ENCODE results near the gene BIRC2.
"Not testable (repeated sequence)": the region's sequence is repeated elsewhere in the genome, so short reads cannot be mapped to it uniquely, and the experiment has no call there.

The BIRC2 gene

GRCh38 chr11:102374633-102375424 lies 27.8 kb downstream of the BIRC2 start:
- in situ Hi-C loops (cut with HindIII; ENCODE audit: low sequenced_read_pairs) = not testable (repeated sequence)

DNA sequence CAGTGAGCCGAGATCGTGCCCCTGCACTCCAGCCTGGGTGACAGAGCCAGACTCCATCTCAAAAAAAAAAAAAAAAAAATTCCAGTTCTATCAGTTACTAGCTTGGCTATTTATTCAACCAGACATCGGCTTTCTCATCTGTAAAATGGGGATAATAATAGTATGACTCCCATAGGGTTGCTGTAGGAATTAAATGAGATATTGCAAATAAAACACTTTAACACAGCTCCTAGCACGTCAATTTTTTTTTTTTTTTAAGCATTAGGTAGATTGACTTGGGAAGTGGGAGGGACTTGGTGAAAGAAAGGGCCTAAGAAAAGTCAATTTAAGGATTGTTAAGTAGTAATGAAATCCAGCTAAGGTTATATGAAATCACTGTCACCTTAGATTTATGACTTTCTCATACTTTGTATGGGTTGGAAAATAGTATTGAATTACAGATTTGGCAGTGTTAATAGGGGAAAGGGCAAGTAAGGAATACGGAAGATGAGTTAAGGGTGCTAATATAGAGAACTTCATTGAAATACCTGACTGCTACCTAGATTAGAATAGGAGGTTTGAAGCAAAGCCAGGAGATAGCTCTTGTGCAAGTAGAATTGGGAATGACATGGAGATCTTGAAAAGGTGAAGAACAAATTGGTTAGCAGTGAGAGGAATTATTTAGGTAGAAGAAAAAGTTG lies 28.8 kb downstream of the BIRC2 start:
- in situ Hi-C loops (cut with HindIII; ENCODE audit: low sequenced_read_pairs) = no loop called here

DNA sequence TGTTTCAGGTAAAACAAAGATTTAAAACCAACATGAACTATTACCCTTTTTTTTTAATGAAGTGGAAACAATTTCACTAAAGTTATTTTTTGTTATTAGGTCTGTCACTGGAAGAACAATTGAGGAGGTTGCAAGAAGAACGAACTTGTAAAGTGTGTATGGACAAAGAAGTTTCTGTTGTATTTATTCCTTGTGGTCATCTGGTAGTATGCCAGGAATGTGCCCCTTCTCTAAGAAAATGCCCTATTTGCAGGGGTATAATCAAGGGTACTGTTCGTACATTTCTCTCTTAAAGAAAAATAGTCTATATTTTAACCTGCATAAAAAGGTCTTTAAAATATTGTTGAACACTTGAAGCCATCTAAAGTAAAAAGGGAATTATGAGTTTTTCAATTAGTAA lies 30.9 kb downstream of the BIRC2 start:
- in situ Hi-C loops (cut with HindIII; ENCODE audit: low sequenced_read_pairs) = no loop called here

GRCh38 chr11:102378818-102379217 lies 31.8 kb downstream of the BIRC2 start:
- in situ Hi-C loops (cut with HindIII; ENCODE audit: low sequenced_read_pairs) = no loop called here

DNA sequence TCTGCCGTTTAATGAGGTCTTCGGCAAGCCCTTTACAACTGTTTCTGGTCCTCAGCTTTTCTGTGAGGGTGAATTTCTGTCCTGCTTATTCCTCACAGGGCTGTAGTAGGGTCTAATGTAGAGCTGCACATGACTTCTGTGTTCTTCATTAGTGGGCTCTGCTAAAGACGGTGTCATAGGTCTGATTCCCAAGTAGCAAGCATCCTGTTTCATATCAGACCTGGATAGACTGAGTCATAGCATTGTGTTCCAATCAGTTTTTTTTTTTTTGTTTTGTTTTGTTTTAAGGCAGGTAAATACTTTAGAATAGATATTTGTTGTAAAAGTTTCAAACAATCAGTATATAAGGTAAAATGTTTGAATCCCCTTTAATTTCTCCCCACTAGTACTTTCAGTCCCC lies 35.4 kb downstream of the BIRC2 start:
- in situ Hi-C loops (cut with HindIII; ENCODE audit: low sequenced_read_pairs) = no loop called here

GRCh38 chr11:102383839-102384238 lies 36.8 kb downstream of the BIRC2 start:
- in situ Hi-C loops (cut with HindIII; ENCODE audit: low sequenced_read_pairs) = no loop called here

- in situ Hi-C loops (cut with HindIII; ENCODE audit: low sequenced_read_pairs) = no loop called here
These were observed 37.5 kb downstream of the BIRC2 start for GRCh38 chr11:102384419-102385079.

DNA sequence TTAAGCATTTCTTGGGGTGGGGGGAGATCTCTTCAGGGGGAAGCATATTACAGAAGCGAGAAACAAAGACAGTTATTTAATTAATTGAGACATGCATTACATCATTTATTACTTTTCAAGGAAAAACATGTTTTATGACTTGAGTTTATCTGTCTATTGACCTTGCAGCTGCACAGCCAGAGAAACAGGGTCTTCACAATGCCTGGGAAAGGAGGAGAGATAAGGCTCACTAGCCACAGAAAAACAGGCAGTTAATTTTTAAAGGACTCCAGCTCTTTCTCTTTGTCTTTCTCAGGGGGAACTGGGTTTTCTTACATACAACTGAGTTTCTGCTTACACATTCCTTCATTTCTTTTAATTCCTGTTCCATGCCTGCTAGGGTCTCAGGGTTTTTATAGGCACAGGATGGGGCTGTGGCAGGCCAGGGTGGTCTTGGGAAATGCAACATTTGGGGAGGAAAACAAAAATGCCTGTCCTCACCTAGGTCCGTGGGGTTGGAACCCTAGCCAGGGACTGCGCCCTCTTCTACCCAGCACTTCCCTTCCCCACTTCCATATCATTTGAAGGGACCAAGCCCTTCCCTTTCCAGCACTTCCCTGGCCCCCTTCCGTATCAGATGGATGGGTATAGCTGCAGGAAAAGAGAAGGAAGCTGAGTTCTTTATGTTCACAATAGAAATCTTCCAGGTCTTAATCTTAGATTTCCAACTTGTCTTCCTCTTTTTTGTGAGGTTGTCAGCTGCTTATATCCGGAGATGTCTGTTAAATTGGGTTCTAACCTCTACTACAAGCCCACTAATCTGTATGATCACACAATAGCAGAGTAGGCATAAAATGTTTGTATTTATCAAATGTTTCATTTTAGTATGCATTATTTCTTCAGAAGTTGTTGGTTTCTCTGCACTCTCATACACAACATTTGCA lies 38.3 kb downstream of the BIRC2 start:
- in situ Hi-C loops (cut with HindIII; ENCODE audit: low sequenced_read_pairs) = no loop called here

DNA sequence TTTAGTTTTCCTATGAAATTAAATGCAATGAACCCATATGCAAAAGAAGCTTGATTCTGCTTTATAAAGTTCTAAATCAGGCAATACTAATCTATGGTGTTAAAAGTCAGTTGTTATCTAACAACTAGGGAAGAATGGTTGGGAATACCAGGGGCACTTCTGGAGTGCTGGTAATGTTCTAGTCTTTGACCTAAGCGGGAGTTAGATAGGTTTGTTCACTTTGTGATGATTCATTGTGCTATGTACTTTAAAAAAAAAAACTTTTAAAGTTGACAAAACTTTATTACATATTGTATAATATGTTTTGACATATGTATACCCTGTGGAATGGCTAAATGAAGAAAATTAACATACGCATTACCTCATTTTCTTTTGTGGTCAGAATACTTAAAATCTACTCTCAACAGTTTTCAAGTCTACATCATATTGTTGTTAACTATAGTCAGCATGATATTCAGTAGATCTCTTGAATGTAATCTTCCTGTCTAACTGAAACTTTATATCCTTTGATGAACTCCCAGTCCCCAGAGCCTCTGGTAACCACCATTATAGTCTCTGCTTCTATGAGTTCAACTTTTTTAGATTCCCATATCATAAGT lies 39.2 kb downstream of the BIRC2 start:
- in situ Hi-C loops (cut with HindIII; ENCODE audit: low sequenced_read_pairs) = no loop called here

- in situ Hi-C loops (cut with HindIII; ENCODE audit: low sequenced_read_pairs) = no loop called here
These were observed 40.2 kb downstream of the BIRC2 start for GRCh38 chr11:102387043-102387781.

GRCh38 chr11:102389253-102389652 lies 42.2 kb downstream of the BIRC2 start:
- in situ Hi-C loops (cut with HindIII; ENCODE audit: low sequenced_read_pairs) = no loop called here

DNA sequence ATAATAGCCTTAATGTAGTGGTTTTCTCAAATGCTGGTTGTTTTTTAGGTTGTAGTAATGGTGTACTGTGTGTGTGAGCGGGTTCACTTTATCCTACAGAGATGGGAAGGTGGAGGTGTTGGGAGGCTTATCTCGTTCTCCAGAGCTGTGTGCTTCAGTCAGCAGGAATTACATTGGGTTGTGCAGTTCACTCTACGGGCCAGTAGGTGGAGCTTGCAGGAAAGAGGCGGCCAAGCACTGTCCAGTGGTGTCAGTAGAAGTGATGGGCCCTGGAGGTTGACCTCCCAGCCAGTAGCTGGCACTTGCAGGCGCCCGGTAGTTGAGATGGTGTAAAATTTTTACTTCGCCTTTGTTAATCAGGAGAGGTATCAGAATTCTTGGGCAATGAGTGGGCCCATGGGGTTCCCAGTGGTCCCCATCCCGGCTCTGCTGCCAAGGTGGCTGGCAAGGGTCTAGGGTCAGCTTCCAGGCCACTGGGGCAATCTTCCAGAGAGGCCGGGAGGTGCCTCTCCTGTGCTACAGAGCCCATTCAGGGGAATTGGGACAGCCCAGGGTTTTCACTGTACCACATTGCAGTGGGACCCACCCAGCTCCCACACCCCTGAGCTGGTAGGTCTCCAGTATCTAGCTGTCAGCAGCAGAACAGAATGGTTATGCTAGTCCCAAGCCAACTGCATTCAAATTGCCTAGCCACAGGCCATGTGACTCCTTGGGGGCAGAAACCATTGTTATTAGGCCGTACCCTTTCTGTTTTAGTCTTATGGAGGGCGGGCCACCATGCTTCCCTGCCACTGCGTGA lies 43.9 kb downstream of the BIRC2 start:
- in situ Hi-C loops (cut with HindIII; ENCODE audit: low sequenced_read_pairs) = no loop called here

- in situ Hi-C loops (cut with HindIII; ENCODE audit: low sequenced_read_pairs) = no loop called here
These were observed 44.7 kb downstream of the BIRC2 start for GRCh38 chr11:102391549-102392237.

GRCh38 chr11:102393272-102393730 lies 46.3 kb downstream of the BIRC2 start:
- in situ Hi-C loops (cut with HindIII; ENCODE audit: low sequenced_read_pairs) = no loop called here

DNA sequence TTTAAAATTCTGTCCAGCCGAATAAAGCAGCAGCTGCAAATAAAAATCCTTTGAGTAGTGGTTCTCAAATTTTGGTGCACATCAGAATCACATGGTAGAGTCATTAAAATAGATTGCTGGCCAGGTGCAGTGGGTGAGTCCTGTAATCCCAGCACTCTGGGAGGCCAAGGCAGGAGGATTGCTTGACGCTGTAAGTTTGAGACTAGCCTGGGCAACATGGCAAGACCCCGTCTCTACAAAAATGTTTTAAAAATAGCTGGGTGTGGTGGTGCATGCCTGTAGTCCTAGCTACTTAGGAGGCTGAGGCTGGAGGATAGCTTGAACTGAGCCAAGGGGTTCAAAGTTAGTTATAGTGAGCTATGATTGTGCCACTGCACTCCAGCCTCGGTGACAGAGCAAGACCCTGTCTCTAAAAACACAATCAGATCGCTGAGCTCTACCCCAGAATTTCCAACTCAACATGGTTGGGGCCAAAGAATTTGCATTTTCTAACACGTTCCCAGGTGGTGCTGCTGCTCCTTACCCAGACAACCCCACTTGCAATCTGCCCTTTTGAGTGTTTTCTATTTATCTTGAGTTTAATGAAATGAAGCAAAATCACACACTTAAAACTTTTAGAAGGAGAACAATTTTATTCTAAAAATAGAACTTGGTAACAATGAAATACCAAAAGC lies 48.8 kb downstream of the BIRC2 start:
- in situ Hi-C loops (cut with HindIII; ENCODE audit: low sequenced_read_pairs) = no loop called here

DNA sequence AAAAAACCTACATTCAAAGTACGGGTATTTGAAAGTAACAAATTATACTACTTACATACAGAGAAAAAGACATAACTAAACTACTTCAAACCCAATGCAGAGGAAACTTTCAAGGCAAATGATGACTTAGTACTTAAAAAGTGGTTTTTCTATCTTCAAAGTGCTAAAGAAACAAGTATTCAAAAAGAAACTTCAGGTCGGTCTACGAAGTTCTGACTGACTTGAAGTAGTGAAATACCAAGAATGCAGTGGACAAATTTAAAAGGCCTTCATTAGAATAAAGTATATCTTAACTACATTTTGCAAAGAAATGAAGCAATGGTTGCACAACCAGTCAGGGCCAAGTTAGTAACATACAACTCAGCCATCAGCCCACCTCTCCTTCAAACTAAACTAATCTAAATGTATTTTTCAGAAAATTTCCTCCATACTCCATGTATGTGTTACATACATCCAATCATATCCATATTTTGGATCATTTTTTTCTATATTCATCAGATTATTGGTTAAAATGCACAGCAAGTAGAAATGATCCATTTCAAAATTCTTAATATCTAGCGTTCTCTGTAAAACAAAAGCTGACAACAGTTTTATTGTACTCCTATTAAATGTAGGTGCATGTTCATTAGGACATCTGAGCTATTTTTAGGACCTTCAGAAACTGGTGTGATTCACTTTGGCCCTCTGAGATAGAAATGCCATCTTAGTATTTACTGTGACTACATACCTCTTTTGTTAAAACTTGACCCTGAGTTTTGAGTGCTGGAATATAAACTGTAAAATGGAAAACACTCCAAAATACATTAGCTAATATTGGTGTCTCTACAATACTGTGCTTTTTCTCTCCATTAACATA lies 49.9 kb downstream of the BIRC2 start:
- in situ Hi-C loops (cut with HindIII; ENCODE audit: low sequenced_read_pairs) = no loop called here

GRCh38 chr11:102398297-102398696 lies 51.3 kb downstream of the BIRC2 start:
- in situ Hi-C loops (cut with HindIII; ENCODE audit: low sequenced_read_pairs) = no loop called here
